MM.1S (cell line): Measurements from ENCODE around the gene TEX264.

Source experiments
- CTCF ChIP-seq: fragments of 300-600 bp; sonication (generic); IDR thresholded peaks from 2 replicates; pipeline ENCODE4 v1.5.1; 2016; ENCODE audit warnings: antibody characterized with exemption, low read length, mixed read lengths
- EZH2 ChIP-seq: fragments of 300-600 bp; sonication (generic); optimal IDR thresholded peaks from 2 replicates; pipeline ENCODE3; 2017; ENCODE audit warnings: low read depth, mild to moderate bottlenecking, antibody characterized with exemption, low read length, mixed read lengths

- TF ChIP-seq EZH2 (no peak), CTCF (no peak)
Measured at GRCh38 chr3:51735950-51736349, 64.9 kb downstream of the TEX264 start.
